NT2/D1 (cell line): ENCODE data around the gene WAC.

Source experiments
- DNase-seq: peaks from one replicate; pipeline ENCODE4 v3.0.0-alpha.2; 2011; ENCODE audit warnings: low read depth, low spot score
- H3K27me3 ChIP-seq: 2 replicates; pipeline ENCODE4 v1.6.0; 2011; ENCODE audit warnings: mild to moderate bottlenecking; ENCODE audit not compliant: insufficient read length, insufficient read depth
- H3K36me3 ChIP-seq: 2 replicates; pipeline ENCODE4 v1.6.1; 2011; ENCODE audit warnings: mild to moderate bottlenecking, low read length, mixed read lengths; ENCODE audit not compliant: insufficient read depth, insufficient read length
- H3K4me1 ChIP-seq: 2 replicates; pipeline ENCODE4 v1.5.1; 2011; ENCODE audit not compliant: insufficient read depth, insufficient read length
- H3K4me3 ChIP-seq: 2 replicates; pipeline ENCODE4 v1.5.1; 2011; ENCODE audit warnings: low read depth; ENCODE audit not compliant: insufficient read length
- H3K9ac ChIP-seq: 2 replicates; pipeline ENCODE4 v1.6.0; 2011; ENCODE audit warnings: low read depth; ENCODE audit not compliant: insufficient read length
- H3K9me3 ChIP-seq: 2 replicates; pipeline ENCODE4 v1.5.1; 2011; ENCODE audit warnings: mild to moderate bottlenecking, low read length; ENCODE audit not compliant: insufficient read depth
- SUZ12 ChIP-seq: IDR thresholded peaks from 2 replicates; pipeline ENCODE4 v1.6.1; 2011; ENCODE audit not compliant: insufficient read length, insufficient read depth; ENCODE audit errors: extremely low read depth
- YY1 ChIP-seq: IDR thresholded peaks from 2 replicates; pipeline ENCODE4 v1.6.1; 2011; ENCODE audit not compliant: insufficient read length, insufficient read depth
- ZNF274 ChIP-seq: IDR thresholded peaks from 2 replicates; pipeline ENCODE4 v1.6.1; 2011; ENCODE audit warnings: mild to moderate bottlenecking, low read depth, low read length

WAC gene

DNA sequence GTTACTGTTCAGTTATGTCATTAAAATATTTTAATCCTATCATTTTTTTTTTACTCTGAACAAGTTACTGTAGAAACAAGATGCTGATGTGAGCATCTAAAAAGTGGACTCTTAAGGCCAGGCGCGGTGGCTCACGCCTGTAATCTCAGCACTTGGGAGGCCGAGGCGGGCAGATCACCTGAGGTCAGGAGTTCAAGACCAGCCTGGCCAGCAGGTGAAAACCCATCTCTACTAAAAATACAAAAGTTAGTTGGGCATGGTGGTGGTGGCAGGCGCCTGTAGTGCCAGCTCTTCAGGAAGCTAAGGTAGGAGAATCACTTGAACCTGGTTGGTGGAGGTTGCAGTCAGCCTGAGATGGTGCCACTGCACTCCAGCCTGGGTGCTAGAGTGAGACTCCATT lies 2.9 kb downstream of the WAC start:
- Histone ChIP-seq H3K9ac (no peak overlapping the region), H3K9me3 (no peaks in the 10 kb centered on the region), H3K27me3 (no peaks in the 10 kb centered on the region), H3K4me3 (no peak overlapping the region), H3K4me1 (no peaks in the 10 kb centered on the region), H3K36me3 (peaks cover 70% of the 10 kb centered on the region)
- TF ChIP-seq SUZ12: no peak
- no peak for TF ChIP-seq YY1
- no peak for TF ChIP-seq ZNF274
- DNase-seq: no peak

DNA sequence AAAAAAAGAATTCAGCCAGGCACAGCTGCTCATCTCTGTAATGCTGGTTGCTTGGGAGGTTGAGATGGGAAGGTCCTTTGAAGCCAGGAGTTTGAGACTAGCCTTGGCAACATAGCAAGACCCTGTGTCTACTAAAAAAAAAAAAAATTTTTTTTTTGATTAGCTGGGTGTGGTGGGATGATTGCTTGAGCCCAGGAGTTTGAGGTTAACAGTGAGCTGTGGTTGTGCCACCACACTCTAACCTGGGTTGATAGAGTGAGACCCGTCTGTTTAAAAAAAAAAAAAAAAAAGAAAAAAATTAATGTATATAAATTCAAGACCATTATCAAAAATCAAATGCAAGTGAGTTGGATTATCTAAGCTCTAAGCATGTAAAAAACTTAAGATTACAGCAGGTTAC lies 5.7 kb downstream of the WAC start:
- H3K4me1 ChIP-seq: no peaks in the 10 kb centered on the region
- H3K9ac ChIP-seq: no peak overlapping the region
- no peaks in the 10 kb centered on the region for H3K27me3 ChIP-seq
- no peak for DNase-seq
- TF ChIP-seq SUZ12 (no peak), YY1 (no peak), ZNF274 (no peak)
- no peaks in the 10 kb centered on the region for H3K9me3 ChIP-seq
- no peak overlapping the region for H3K4me3 ChIP-seq
- peaks cover 96% of the 10 kb centered on the region for H3K36me3 ChIP-seq

DNA sequence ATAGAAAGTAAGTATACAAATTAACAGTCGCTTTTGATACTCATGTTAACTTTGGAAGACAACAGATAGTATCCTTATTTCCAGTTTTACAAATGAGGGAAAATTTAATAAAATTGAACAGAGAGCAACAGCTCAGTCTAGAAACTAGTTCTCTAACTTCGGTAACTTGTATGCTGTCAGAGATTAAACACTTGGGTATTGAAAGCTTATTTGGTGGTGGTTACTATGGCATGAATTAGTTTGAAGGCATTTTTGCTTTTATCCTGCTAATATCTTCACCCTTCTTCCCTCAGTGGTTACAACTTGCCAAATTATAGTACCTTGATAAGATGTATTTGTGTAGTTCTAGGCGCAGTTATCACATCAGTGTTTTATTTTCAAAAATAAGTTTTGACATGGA lies 7.2 kb downstream of the WAC start:
- no peak for DNase-seq
- Histone ChIP-seq H3K4me1 (no peaks in the 10 kb centered on the region), H3K4me3 (no peak overlapping the region), H3K36me3 (peaks cover 97% of the 10 kb centered on the region), H3K9ac (no peak overlapping the region), H3K9me3 (no peaks in the 10 kb centered on the region), H3K27me3 (no peaks in the 10 kb centered on the region)
- TF ChIP-seq SUZ12 (no peak), ZNF274 (no peak), YY1 (no peak)

DNA sequence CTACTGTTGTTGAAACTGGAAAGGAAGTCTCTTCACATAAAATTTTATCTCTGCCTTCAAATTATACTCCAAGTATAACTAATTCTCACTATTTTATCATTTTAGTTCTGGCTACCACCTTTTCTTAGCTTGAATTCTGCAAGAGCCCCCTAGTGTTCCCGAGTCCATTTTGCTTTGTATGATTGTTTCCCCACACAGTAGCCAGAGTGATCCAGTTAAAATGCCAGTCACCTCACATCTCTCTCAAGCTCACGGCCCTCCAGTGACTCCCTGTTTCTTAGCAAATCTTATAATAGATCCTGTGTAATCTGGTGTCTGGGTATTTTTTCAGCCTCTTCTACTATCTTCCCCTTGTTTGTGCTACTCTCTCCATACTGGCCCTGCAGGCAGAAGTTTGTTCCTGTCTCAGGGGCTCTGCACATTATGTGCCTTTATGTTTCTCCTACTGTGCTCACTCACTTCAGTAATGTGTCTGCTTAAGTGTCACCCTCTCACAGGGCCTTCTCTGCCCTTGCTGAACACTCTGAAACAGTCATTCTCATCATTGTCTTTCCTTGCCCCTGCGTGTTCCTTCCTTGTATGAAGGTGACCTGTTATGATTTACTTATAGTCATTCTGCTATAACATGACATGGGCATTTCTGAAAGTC lies 8.9 kb downstream of the WAC start:
- Histone ChIP-seq H3K9ac (no peak overlapping the region), H3K36me3 (peaks cover 96% of the 10 kb centered on the region), H3K9me3 (no peaks in the 10 kb centered on the region), H3K27me3 (no peaks in the 10 kb centered on the region), H3K4me3 (no peak overlapping the region), H3K4me1 (no peaks in the 10 kb centered on the region)
- TF ChIP-seq YY1: no peak
- TF ChIP-seq ZNF274: no peak
- TF ChIP-seq SUZ12: no peak
- DNase-seq: no peak

DNA sequence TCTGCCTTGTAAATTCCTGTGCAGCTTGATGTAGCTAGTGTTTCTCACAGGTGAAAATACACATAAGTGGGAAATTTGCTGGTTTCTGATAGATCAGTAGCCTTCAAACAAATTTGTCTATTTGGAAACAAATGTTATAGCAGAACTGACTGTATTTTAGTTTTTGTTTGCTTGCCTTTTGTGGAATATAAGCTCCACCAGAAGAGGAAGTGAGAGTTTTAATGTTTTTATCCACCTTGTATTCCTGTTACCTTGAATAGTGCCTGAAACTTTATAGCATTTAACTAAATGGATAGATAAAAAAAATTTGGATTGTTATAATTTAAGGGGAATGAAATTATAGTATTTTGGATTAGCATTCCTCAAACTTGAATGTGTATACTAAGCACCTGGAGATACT lies 9.8 kb downstream of the WAC start:
- DNase-seq: no peak
- H3K4me1 ChIP-seq: no peaks in the 10 kb centered on the region
- no peak for TF ChIP-seq SUZ12
- TF ChIP-seq ZNF274: no peak
- TF ChIP-seq YY1: no peak
- peaks cover 95% of the 10 kb centered on the region for H3K36me3 ChIP-seq
- H3K9ac ChIP-seq: no peak overlapping the region
- no peaks in the 10 kb centered on the region for H3K27me3 ChIP-seq
- no peak overlapping the region for H3K4me3 ChIP-seq
- no peaks in the 10 kb centered on the region for H3K9me3 ChIP-seq

DNA sequence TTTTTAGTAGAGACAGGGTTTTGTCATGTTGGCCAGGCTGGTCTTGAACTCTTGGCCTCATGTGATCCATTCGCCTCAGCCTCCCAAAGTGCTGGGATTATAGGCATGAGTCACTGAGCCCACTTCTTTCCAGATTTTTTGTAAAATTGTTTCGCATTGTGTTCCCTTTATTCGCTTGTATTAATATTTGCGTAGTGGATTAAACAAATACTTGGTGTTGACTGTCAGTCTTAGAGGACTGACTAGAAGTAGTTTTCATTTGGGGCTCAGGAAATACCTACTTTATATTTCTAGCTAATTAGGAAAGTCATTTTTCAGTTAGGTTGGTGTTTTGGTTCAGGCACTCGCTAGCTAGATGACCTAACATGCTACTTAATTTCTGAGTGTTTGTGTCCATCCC lies 11.1 kb downstream of the WAC start:
- Histone ChIP-seq H3K9me3 (no peaks in the 10 kb centered on the region), H3K4me1 (no peaks in the 10 kb centered on the region), H3K4me3 (no peak overlapping the region), H3K27me3 (no peaks in the 10 kb centered on the region), H3K36me3 (peaks cover 93% of the 10 kb centered on the region), H3K9ac (no peak overlapping the region)
- no peak for TF ChIP-seq ZNF274
- no peak for TF ChIP-seq YY1
- no peak for TF ChIP-seq SUZ12
- DNase-seq: no peak

DNA sequence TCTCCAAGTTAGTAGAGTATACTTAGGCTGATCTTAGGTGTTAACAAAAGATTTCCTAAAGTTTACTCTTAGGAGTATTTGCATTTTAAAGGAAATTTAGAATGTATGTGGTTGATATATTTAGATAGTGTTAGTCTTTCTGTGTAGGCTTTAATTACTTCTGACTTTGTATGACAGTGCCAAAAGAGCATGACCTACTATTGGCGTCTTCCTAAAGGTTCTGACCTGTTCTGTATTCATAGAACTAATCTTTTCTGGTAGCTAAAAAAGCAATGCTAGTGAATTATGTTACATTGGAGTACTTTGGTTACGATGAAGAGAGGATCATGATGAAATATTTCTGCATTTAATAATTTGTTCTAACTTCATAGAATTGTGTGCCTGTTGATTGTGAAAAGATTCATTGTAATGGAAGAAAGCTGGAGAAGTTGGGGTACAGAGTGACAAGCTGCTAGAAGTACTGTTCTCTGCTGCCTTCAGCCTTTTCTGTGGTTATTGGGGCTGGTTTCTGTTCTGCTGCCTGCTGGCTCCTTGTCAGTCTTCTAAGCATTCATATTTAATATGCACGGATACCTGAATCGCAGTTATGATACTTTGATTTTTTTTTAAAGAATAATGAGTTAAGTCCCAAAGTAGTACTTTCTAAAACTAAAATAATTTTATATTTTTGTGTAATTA lies 13.2 kb downstream of the WAC start:
- Histone ChIP-seq H3K4me3 (no peak overlapping the region), H3K27me3 (no peaks in the 10 kb centered on the region), H3K9ac (no peak overlapping the region), H3K9me3 (no peaks in the 10 kb centered on the region), H3K36me3 (peaks cover 87% of the 10 kb centered on the region), H3K4me1 (no peaks in the 10 kb centered on the region)
- no peak for TF ChIP-seq ZNF274
- no peak for TF ChIP-seq YY1
- no peak for TF ChIP-seq SUZ12
- no peak for DNase-seq
